Mesenchymal stem cell (in vitro differentiated cells and primary cell): Measurements from ENCODE around the gene CCDC3.

ENCODE experiments used
- DNase-seq: peaks from one replicate; pipeline ENCODE4 v3.0.0-alpha.2; 2013
- H2AFZ ChIP-seq: one replicate; pipeline ENCODE4 v1.6.1; 2013; ENCODE audit warnings: low read depth, mild to moderate bottlenecking, control low read depth, inconsistent platforms, low read length, moderate library complexity
- H2AK5ac ChIP-seq: 2 replicates; pipeline ENCODE4 v1.6.1; 2013; ENCODE audit warnings: low read length, moderate library complexity, mild to moderate bottlenecking, inconsistent platforms; ENCODE audit not compliant: severe bottlenecking
- H2BK120ac ChIP-seq: one replicate; pipeline ENCODE4 v1.6.1; 2013; ENCODE audit warnings: low read depth, mild to moderate bottlenecking, inconsistent platforms, low read length, moderate library complexity
- H2BK12ac ChIP-seq, 2 experiments: one replicate each; pipeline ENCODE4 v1.6.1; 2013; ENCODE audit warnings: inconsistent platforms in 2 of 2, low read length in 2 of 2, mild to moderate bottlenecking in 2 of 2, moderate library complexity in 2 of 2, control low read depth in 1 of 2
- H2BK15ac ChIP-seq: one replicate; pipeline ENCODE4 v1.6.1; 2013; ENCODE audit warnings: mild to moderate bottlenecking, low read depth, inconsistent platforms; ENCODE audit not compliant: poor library complexity, severe bottlenecking
- H2BK5ac ChIP-seq: 2 replicates; pipeline ENCODE4 v1.6.1; 2013; ENCODE audit warnings: low read depth, mild to moderate bottlenecking, low read length, control low read depth, inconsistent platforms; ENCODE audit not compliant: poor library complexity, severe bottlenecking
- H3K14ac ChIP-seq, 2 experiments: one replicate each; pipeline ENCODE4 v1.6.1; 2013; ENCODE audit warnings: inconsistent platforms in 2 of 2, low read length in 2 of 2, control low read depth in 1 of 2, mild to moderate bottlenecking in 1 of 2, moderate library complexity in 1 of 2
- H3K18ac ChIP-seq, 2 experiments: one replicate each; pipeline ENCODE4 v1.6.1; 2013; ENCODE audit warnings: inconsistent platforms in 2 of 2, low read length in 2 of 2, control low read depth in 1 of 2, low read depth in 1 of 2, mild to moderate bottlenecking in 1 of 2
- H3K23ac ChIP-seq, 2 experiments: one replicate each; pipeline ENCODE4 v1.6.1; 2013; ENCODE audit warnings: inconsistent platforms in 2 of 2, low read length in 2 of 2, mild to moderate bottlenecking in 2 of 2, moderate library complexity in 2 of 2, control low read depth in 1 of 2
- H3K27ac ChIP-seq: 2 replicates; pipeline ENCODE4 v1.5.1; 2013; ENCODE audit warnings: mild to moderate bottlenecking, moderate library complexity, low read length, control low read depth, inconsistent platforms; ENCODE audit not compliant: poor library complexity, severe bottlenecking
- H3K27me3 ChIP-seq, 2 experiments: 2 replicates each; pipeline versions ENCODE4 v1.6.1 to v1.7.0; 2013; ENCODE audit warnings: low read length in 2 of 2, mild to moderate bottlenecking in 2 of 2, moderate library complexity in 2 of 2, control low read depth in 1 of 2, inconsistent platforms in 1 of 2; ENCODE audit not compliant: control insufficient read depth in 1 of 2, insufficient read depth in 1 of 2
- H3K36me3 ChIP-seq, 2 experiments: 2 replicates each; pipeline versions ENCODE4 v1.6.1 to v1.7.0; 2013; ENCODE audit warnings: low read length in 2 of 2, control low read depth in 1 of 2, inconsistent platforms in 1 of 2, low read depth in 1 of 2, mild to moderate bottlenecking in 1 of 2; ENCODE audit not compliant: insufficient read depth in 2 of 2, control insufficient read depth in 1 of 2
- H3K4ac ChIP-seq, 2 experiments: one replicate each; pipeline ENCODE4 v1.6.1; 2013; ENCODE audit warnings: inconsistent platforms in 2 of 2, low read length in 2 of 2, mild to moderate bottlenecking in 2 of 2, moderate library complexity in 2 of 2, control low read depth in 1 of 2, low read depth in 1 of 2
- H3K4me1 ChIP-seq: 2 replicates; pipeline ENCODE4 v1.6.1; 2013; ENCODE audit warnings: low read depth, low read length, control low read depth; ENCODE audit not compliant: control insufficient read depth, insufficient read depth
- H3K4me2 ChIP-seq: 2 replicates; pipeline ENCODE4 v1.6.1; 2013; ENCODE audit warnings: low read length, mild to moderate bottlenecking, inconsistent platforms; ENCODE audit not compliant: poor library complexity, severe bottlenecking
- H3K4me3 ChIP-seq, 2 experiments: 2 replicates each; pipeline versions ENCODE4 v1.5.1 to v1.7.0; 2013; ENCODE audit warnings: low read length in 2 of 2, mild to moderate bottlenecking in 2 of 2, control low read depth in 1 of 2, low read depth in 1 of 2; ENCODE audit not compliant: insufficient read depth in 1 of 2
- H3K79me1 ChIP-seq: replicated peaks from 2 replicates; pipeline ENCODE4 v1.6.1; 2013; ENCODE audit warnings: mild to moderate bottlenecking, control low read depth, low read length, inconsistent platforms; ENCODE audit not compliant: poor library complexity, severe bottlenecking
- H3K9ac ChIP-seq: 2 replicates; pipeline ENCODE4 v1.7.0; 2013; ENCODE audit warnings: mild to moderate bottlenecking, low read length, moderate library complexity
- H3K9me3 ChIP-seq: 2 replicates; pipeline ENCODE4 v1.7.0; 2013; ENCODE audit warnings: mild to moderate bottlenecking, low read length; ENCODE audit not compliant: control insufficient read depth
- H4K8ac ChIP-seq: one replicate; pipeline ENCODE4 v1.6.1; 2013; ENCODE audit warnings: inconsistent platforms, mild to moderate bottlenecking, low read length, moderate library complexity
- H4K91ac ChIP-seq: one replicate; pipeline ENCODE4 v1.6.1; 2013; ENCODE audit warnings: mild to moderate bottlenecking, low read length, inconsistent platforms
- WGBS: methylation state at CpG from one replicate; pipeline ENCODE4 v1.1.7; 2013; ENCODE audit warnings: mixed read lengths; 5-methylcytosine and 5-hydroxymethylcytosine counted together

The CCDC3 gene

GRCh38 chr10:13047529-13048206, 46.2 kb upstream of the CCDC3 start:
- no peak overlapping the region for H3K27ac ChIP-seq
- WGBS = 79% methylated on average over 12 of the region's 12 CpGs
- peaks cover 7 to 26% of the 10 kb centered on the region in 2 experiments for H3K27me3 ChIP-seq
- H2BK5ac ChIP-seq = no peak overlapping the region
- no peak overlapping the region for H4K91ac ChIP-seq
- H2BK12ac ChIP-seq = no peak overlapping the region
- no peak overlapping the region for H3K4me3 ChIP-seq
- no peaks in the 10 kb centered on the region for H3K4me1 ChIP-seq
- no peak overlapping the region for H2BK15ac ChIP-seq
- H2BK120ac ChIP-seq = no peak overlapping the region
- no peak overlapping the region for H3K9ac ChIP-seq
- H3K14ac ChIP-seq = no peak overlapping the region
- no peak overlapping the region for H2AFZ ChIP-seq
- H2AK5ac ChIP-seq = no peak overlapping the region
- H3K9me3 ChIP-seq = no peaks in the 10 kb centered on the region
- H4K8ac ChIP-seq = no peak overlapping the region
- no peak overlapping the region for H3K23ac ChIP-seq
- H3K79me1 ChIP-seq = no peaks in the 10 kb centered on the region
- H3K4me2 ChIP-seq = no peak overlapping the region
- H3K36me3 ChIP-seq = no peaks in the 10 kb centered on the region
- DNase-seq = no peak
- no peak overlapping the region for H3K4ac ChIP-seq
- H3K18ac ChIP-seq = no peak overlapping the region

- no peak overlapping the region for H3K27ac ChIP-seq
- H3K4ac ChIP-seq = no peak overlapping the region
- no peaks in the 10 kb centered on the region for H3K79me1 ChIP-seq
- no peak overlapping the region for H3K23ac ChIP-seq
- no peak overlapping the region for H3K9ac ChIP-seq
- peaks cover 9 to 26% of the 10 kb centered on the region in 2 experiments for H3K27me3 ChIP-seq
- no peaks in the 10 kb centered on the region for H3K4me1 ChIP-seq
- H3K9me3 ChIP-seq = no peaks in the 10 kb centered on the region
- H4K91ac ChIP-seq = no peak overlapping the region
- H2AFZ ChIP-seq = no peak overlapping the region
- H3K18ac ChIP-seq = no peak overlapping the region
- H3K4me2 ChIP-seq = no peak overlapping the region
- no peak for DNase-seq
- H2BK12ac ChIP-seq = no peak overlapping the region
- no peak overlapping the region for H2BK120ac ChIP-seq
- H2BK5ac ChIP-seq = no peak overlapping the region
- no peak overlapping the region for H2AK5ac ChIP-seq
- no peak overlapping the region for H3K14ac ChIP-seq
- H4K8ac ChIP-seq = no peak overlapping the region
- H3K4me3 ChIP-seq = no peak overlapping the region
- WGBS = 97% methylated on average over 6 of the region's 6 CpGs
- H2BK15ac ChIP-seq = no peak overlapping the region
- no peaks in the 10 kb centered on the region for H3K36me3 ChIP-seq
Measured at GRCh38 chr10:13046851-13047528, 45.5 kb upstream of the CCDC3 start.

- Histone ChIP-seq H2AFZ (no peak overlapping the region), H3K4me1 (no peaks in the 10 kb centered on the region)
- WGBS = 82% methylated on average over 2 of the region's 2 CpGs
Measured at GRCh38 chr10:13043520-13043919, 42.0 kb upstream of the CCDC3 start.

GRCh38 chr10:13039761-13040160, 38.2 kb upstream of the CCDC3 start:
- Histone ChIP-seq H3K23ac (no peak overlapping the region), H3K4me3 (no peak overlapping the region), H3K9ac (no peak overlapping the region), H3K27me3 (peaks cover 5 to 29% of the 10 kb centered on the region in 2 experiments), H3K9me3 (no peaks in the 10 kb centered on the region), H2AFZ (no peak overlapping the region), H2AK5ac (no peak overlapping the region), H4K8ac (no peak overlapping the region), H3K36me3 (no peaks in the 10 kb centered on the region), H3K27ac (no peak overlapping the region), H3K4ac (no peak overlapping the region), H3K14ac (no peak overlapping the region), H3K4me1 (no peaks in the 10 kb centered on the region), H2BK120ac (no peak overlapping the region), H3K18ac (no peak overlapping the region), H2BK12ac (no peak overlapping the region), H2BK5ac (no peak overlapping the region), H4K91ac (no peak overlapping the region), H3K79me1 (no peaks in the 10 kb centered on the region), H2BK15ac (no peak overlapping the region), H3K4me2 (no peak overlapping the region)
- 95% methylated on average over 5 of the region's 6 CpGs for whole genome bisulfite sequencing
- no peak for DNase-seq

More at GRCh38 chr10:13043520-13043919, 42.0 kb upstream of the CCDC3 start:
- Histone ChIP-seq H3K4me3 (no peak overlapping the region), H3K36me3 (no peaks in the 10 kb centered on the region), H3K9me3 (no peaks in the 10 kb centered on the region), H3K4me2 (no peak overlapping the region), H3K14ac (no peak overlapping the region), H4K91ac (no peak overlapping the region), H2BK120ac (no peak overlapping the region), H2BK15ac (no peak overlapping the region), H3K23ac (no peak overlapping the region), H3K27ac (no peak overlapping the region), H3K27me3 (peaks cover 9 to 22% of the 10 kb centered on the region in 2 experiments), H2BK12ac (no peak overlapping the region), H3K4ac (no peak overlapping the region), H3K79me1 (no peaks in the 10 kb centered on the region), H3K18ac (no peak overlapping the region), H2BK5ac (no peak overlapping the region), H3K9ac (no peak overlapping the region), H4K8ac (no peak overlapping the region), H2AK5ac (no peak overlapping the region)
- no peak for DNase-seq
